ENCODE results near the gene XPA.
A peak's percentile ranks its signal among the peaks of the same experiment; 100 is the strongest.
"Not testable (repeated sequence)": the region's sequence is repeated elsewhere in the genome, so short reads cannot be mapped to it uniquely, and the experiment has no call there.

Gene XPA

GRCh38 chr9:97703437-97704344, 6.6 kb upstream of the XPA start:
- peak; percentile 81 for DNase-seq (ENCODE audit: low spot score)

GRCh38 chr9:97699824-97700223, 2.7 kb upstream of the XPA start:
- not testable (repeated sequence) for DNase-seq (ENCODE audit: low spot score)

GRCh38 chr9:97699281-97699680, 2.1 kb upstream of the XPA start:
- not testable (repeated sequence) for DNase-seq (ENCODE audit: low spot score)

GRCh38 chr9:97698865-97699264, 1.7 kb upstream of the XPA start:
- DNase-seq (ENCODE audit: low spot score): no peak

GRCh38 chr9:97697837-97698236, 697 bp upstream of the XPA start:
- DNase-seq (ENCODE audit: low spot score): no peak

GRCh38 chr9:97695995-97696802, 941 bp downstream of the XPA start:
- DNase-seq (ENCODE audit: low spot score): no peak

GRCh38 chr9:97695390-97695789, 1.8 kb downstream of the XPA start:
- no peak for DNase-seq (ENCODE audit: low spot score)

GRCh38 chr9:97694769-97695168, 2.4 kb downstream of the XPA start:
- DNase-seq (ENCODE audit: low spot score): no peak

- no peak for DNase-seq (ENCODE audit: low spot score)
These were observed 7.5 kb downstream of the XPA start for GRCh38 chr9:97689401-97690180.

GRCh38 chr9:97688654-97689053, 8.5 kb downstream of the XPA start:
- no peak for DNase-seq (ENCODE audit: low spot score)

GRCh38 chr9:97682242-97682641, 14.9 kb downstream of the XPA start:
- no peak for DNase-seq (ENCODE audit: low spot score)

- DNase-seq (ENCODE audit: low spot score): no peak
These were observed 21.5 kb downstream of the XPA start for GRCh38 chr9:97675655-97676054.

- no peak for DNase-seq (ENCODE audit: low spot score)
These were observed 23.2 kb downstream of the XPA start for GRCh38 chr9:97673922-97674321.

GRCh38 chr9:97672403-97672802, 24.7 kb downstream of the XPA start:
- DNase-seq (ENCODE audit: low spot score): no peak

- no peak for DNase-seq (ENCODE audit: low spot score)
These were observed 26.6 kb downstream of the XPA start for GRCh38 chr9:97670586-97670985.

- no peak for DNase-seq (ENCODE audit: low spot score)
These were observed 28.7 kb downstream of the XPA start for GRCh38 chr9:97668485-97668884.

- no peak for DNase-seq (ENCODE audit: low spot score)
These were observed 30.0 kb downstream of the XPA start for GRCh38 chr9:97666907-97667686.

- DNase-seq (ENCODE audit: low spot score): no peak
These were observed 31.4 kb downstream of the XPA start for GRCh38 chr9:97665742-97666141.

- no peak for DNase-seq (ENCODE audit: low spot score)
These were observed 36.3 kb downstream of the XPA start for GRCh38 chr9:97660847-97661246.

- DNase-seq (ENCODE audit: low spot score): no peak
These were observed 36.8 kb downstream of the XPA start for GRCh38 chr9:97660340-97660739.

GRCh38 chr9:97659771-97660170, 37.4 kb downstream of the XPA start:
- no peak for DNase-seq (ENCODE audit: low spot score)

- DNase-seq (ENCODE audit: low spot score): no peak
These were observed 38.4 kb downstream of the XPA start for GRCh38 chr9:97658707-97659106.
